ENCODE data around the gene CCER1. TPM values are rescaled to one million over a fixed set of nuclear protein-coding genes. Genes with fewer than 3 reads are reported as not detected.

Gene CCER1
- total and polyA plus RNA-seq, 9 of the 15 experiments (the other 6 are each of a cell fraction or from before 2014, with no cell fraction given): not detected

- Histone ChIP-seq H3K79me2 (ENCODE audit: control insufficient read depth, insufficient read depth, low read length) (no peaks in the 10 kb centered on the region), H3K27me3 (ENCODE audit: control insufficient read depth in 2 of 2, insufficient read depth in 2 of 2, low read length in 2 of 2) (no peaks in the 10 kb centered on the region), H2AFZ (ENCODE audit: low read depth, low read length) (no peak overlapping the region), H3K9ac (ENCODE audit: insufficient read depth in 1 of 2, low read depth in 2 of 2, low read length in 2 of 2) (no peak overlapping the region), H3K27ac (ENCODE audit: extremely low read depth, low read depth, low read length) (no peak overlapping the region), H3K36me3 (ENCODE audit: control insufficient read depth, insufficient read depth, low read length) (no peaks in the 10 kb centered on the region), H3K9me1 (ENCODE audit: control insufficient read depth, insufficient read depth, low read length) (no peaks in the 10 kb centered on the region), H3K4me2 (ENCODE audit: insufficient read depth, low read length) (no peak overlapping the region), H3K4me3 (no peak overlapping the region), H3K4me1 (replicated peaks in 1 of 2; ENCODE audit: control insufficient read depth in 2 of 2, insufficient read depth in 2 of 2, low read length in 2 of 2) (no peaks in the 10 kb centered on the region), H3K9me3 (replicated peaks; ENCODE audit: control insufficient read depth, insufficient read depth, low read depth, low read length) (no peaks in the 10 kb centered on the region), H4K20me1 (replicated peaks; ENCODE audit: control insufficient read depth, insufficient read depth, low read length) (no peaks in the 10 kb centered on the region)
- ChIA-PET CTCF (ENCODE audit: low intra/inter-chr PET ratio) (no interaction called here), POLR2A (no interaction called here)
- FAIRE-seq (no peak), DNase-seq (ENCODE audit: extremely low read depth in 1 of 4, low spot score in 3 of 4) (no peak), ATAC-seq (no peak)
- TF ChIP-seq ZFP30 (CRISPR knock-in tag; IDR thresholded peaks at IDR 0.05; ENCODE audit: borderline replicate concordance): no peak
- TF ChIP-seq SP1 (CRISPR knock-in tag; IDR thresholded peaks at IDR 0.05): no peak
- no peak for TF ChIP-seq ZNF75A (CRISPR knock-in tag; IDR thresholded peaks at IDR 0.05)
- TF ChIP-seq, protein P1, sequence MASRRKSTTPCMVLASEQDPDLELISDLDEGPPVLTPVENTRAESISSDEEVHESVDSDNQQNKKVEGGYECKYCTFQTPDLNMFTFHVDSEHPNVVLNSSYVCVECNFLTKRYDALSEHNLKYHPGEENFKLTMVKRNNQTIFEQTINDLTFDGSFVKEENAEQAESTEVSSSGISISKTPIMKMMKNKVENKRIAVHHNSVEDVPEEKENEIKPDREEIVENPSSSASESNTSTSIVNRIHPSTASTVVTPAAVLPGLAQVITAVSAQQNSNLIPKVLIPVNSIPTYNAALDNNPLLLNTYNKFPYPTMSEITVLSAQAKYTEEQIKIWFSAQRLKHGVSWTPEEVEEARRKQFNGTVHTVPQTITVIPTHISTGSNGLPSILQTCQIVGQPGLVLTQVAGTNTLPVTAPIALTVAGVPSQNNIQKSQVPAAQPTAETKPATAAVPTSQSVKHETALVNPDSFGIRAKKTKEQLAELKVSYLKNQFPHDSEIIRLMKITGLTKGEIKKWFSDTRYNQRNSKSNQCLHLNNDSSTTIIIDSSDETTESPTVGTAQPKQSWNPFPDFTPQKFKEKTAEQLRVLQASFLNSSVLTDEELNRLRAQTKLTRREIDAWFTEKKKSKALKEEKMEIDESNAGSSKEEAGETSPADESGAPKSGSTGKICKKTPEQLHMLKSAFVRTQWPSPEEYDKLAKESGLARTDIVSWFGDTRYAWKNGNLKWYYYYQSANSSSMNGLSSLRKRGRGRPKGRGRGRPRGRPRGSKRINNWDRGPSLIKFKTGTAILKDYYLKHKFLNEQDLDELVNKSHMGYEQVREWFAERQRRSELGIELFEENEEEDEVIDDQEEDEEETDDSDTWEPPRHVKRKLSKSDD (conservative IDR thresholded peaks at IDR 0.05; ENCODE audit: low read length): no peak
- no peak for TF ChIP-seq ZNF696 (CRISPR knock-in tag; conservative IDR thresholded peaks at IDR 0.05)
- TF ChIP-seq TBP (optimal IDR thresholded peaks at IDR 0.05; ENCODE audit: low read depth, low read length): no peak
- no peak for TF ChIP-seq MYBL2 (IDR thresholded peaks at IDR 0.05; ENCODE audit: low read depth)
- TF ChIP-seq MYBL2 (CRISPR knock-in tag; IDR thresholded peaks at IDR 0.05; ENCODE audit: borderline replicate concordance): no peak
- no peak for TF ChIP-seq ARID1B (IDR thresholded peaks at IDR 0.05)
- no peak for TF ChIP-seq KDM5B (IDR thresholded peaks at IDR 0.05; ENCODE audit: insufficient replicate concordance, low read depth, low read length)
- TF ChIP-seq TCF3 (CRISPR knock-in tag; IDR thresholded peaks at IDR 0.05): no peak
- no peak for TF ChIP-seq PHF20 (IDR thresholded peaks at IDR 0.05; ENCODE audit: partially characterized antibody)
- TF ChIP-seq KDM1A (IDR thresholded peaks at IDR 0.05): no peak
- TF ChIP-seq, protein P2, sequence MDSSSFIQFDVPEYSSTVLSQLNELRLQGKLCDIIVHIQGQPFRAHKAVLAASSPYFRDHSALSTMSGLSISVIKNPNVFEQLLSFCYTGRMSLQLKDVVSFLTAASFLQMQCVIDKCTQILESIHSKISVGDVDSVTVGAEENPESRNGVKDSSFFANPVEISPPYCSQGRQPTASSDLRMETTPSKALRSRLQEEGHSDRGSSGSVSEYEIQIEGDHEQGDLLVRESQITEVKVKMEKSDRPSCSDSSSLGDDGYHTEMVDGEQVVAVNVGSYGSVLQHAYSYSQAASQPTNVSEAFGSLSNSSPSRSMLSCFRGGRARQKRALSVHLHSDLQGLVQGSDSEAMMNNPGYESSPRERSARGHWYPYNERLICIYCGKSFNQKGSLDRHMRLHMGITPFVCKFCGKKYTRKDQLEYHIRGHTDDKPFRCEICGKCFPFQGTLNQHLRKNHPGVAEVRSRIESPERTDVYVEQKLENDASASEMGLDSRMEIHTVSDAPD (CRISPR knock-in tag; IDR thresholded peaks at IDR 0.05): no peak
- no peak for TF ChIP-seq GABPB1 (CRISPR knock-in tag; IDR thresholded peaks at IDR 0.05)
- in situ Hi-C loops (cut with MboI): loop anchor here (25.0 kb wide), 1 partner anchor 1477 kb away; no protein-coding TSS in a partner anchor
- 0% methylated on average over 1 of the region's 1 CpG for WGBS (ENCODE audit: insufficient coverage, low coverage, missing lambda C conversion rate)
- intact Hi-C loops (cut with micrococcal nuclease): no loop called here
- BruUV-seq (replicated peaks): no TSS peak
Observed at GRCh38 chr12:90939382-90939781, 15.6 kb downstream of the CCER1 start.

All from K562 (cell line).